Spleen (tissue), 11 donors: ENCODE data around the gene RFLNA. TPM values are rescaled to one million over a fixed set of nuclear protein-coding genes. Genes with fewer than 3 reads are reported as not detected.

ENCODE experiments used
- DNase-seq: peaks from one replicate; pipeline ENCODE4 v3.0.0-alpha.2; 2020
- H3K27ac ChIP-seq, 8 donors: fragments of 200-600 bp; sonication (generic) in 7 of 8; 1 replicate in 4 of 8; 2 replicates in 4 of 8; pipeline versions ENCODE4 v1.5.0 to v1.8.0; 2016 to 2021; ENCODE audit warnings: inconsistent platforms in 4 of 8, mild to moderate bottlenecking in 4 of 8, moderate library complexity in 1 of 8
- H3K27me3 ChIP-seq, 7 donors: fragments of 200-600 bp; sonication (generic) in 6 of 7; replicated peaks in 1 of 7; 1 replicate in 4 of 7; 2 replicates in 3 of 7; pipeline versions ENCODE4 v1.5.0 to v1.8.0; 2016 to 2021; ENCODE audit warnings: inconsistent platforms in 3 of 7, mild to moderate bottlenecking in 1 of 7
- H3K36me3 ChIP-seq, 6 donors: fragments of 200-600 bp; sonication (generic) in 5 of 6; 1 replicate in 4 of 6; 2 replicates in 2 of 6; pipeline versions ENCODE4 v1.5.0 to v1.8.0; 2016 to 2021; ENCODE audit warnings: inconsistent platforms in 2 of 6
- H3K4me1 ChIP-seq, 6 donors: fragments of 200-600 bp; sonication (generic) in 5 of 6; 1 replicate in 3 of 6; 2 replicates in 3 of 6; pipeline versions ENCODE4 v1.5.0 to v1.8.0; 2016 to 2021; ENCODE audit warnings: inconsistent platforms in 3 of 6
- H3K4me3 ChIP-seq, 8 donors: fragments of 200-600 bp; sonication (generic) in 7 of 8; 1 replicate in 4 of 8; 2 replicates in 4 of 8; pipeline versions ENCODE4 v1.5.0 to v1.8.0; 2016 to 2021; ENCODE audit warnings: inconsistent platforms in 4 of 8, mild to moderate bottlenecking in 4 of 8, moderate library complexity in 2 of 8
- H3K9me3 ChIP-seq, 8 donors: fragments of 200-600 bp; sonication (generic) in 7 of 8; 1 replicate in 4 of 8; 2 replicates in 4 of 8; pipeline versions ENCODE4 v1.5.0 to v1.8.0; 2016 to 2021; ENCODE audit warnings: inconsistent platforms in 4 of 8
- CTCF ChIP-seq, 11 experiments: fragments of 200-600 bp in 7 of 11; fragments of 450-650 bp in 4 of 11; sonication (generic) in 4 of 11; IDR thresholded peaks in 8 of 11; conservative IDR thresholded peaks in 3 of 11; 1 replicate in 7 of 11; 2 replicates in 4 of 11; pipeline versions ENCODE4 v1.4.0 to v1.8.0; 2016 to 2021; ENCODE audit warnings: antibody characterized with exemption in 11 of 11, inconsistent platforms in 4 of 11, mild to moderate bottlenecking in 1 of 11
- POLR2A ChIP-seq, 3 donors: fragments of 450-650 bp; IDR thresholded peaks; one replicate each; pipeline ENCODE4 v1.5.1; 2017; ENCODE audit warnings: antibody characterized with exemption in 3 of 3, mild to moderate bottlenecking in 1 of 3
- POLR2AphosphoS5 ChIP-seq, 3 donors: sonication (generic); formaldehyde crosslinking; IDR thresholded peaks; one replicate each; pipeline ENCODE4 v1.5.1; 2017; ENCODE audit warnings: antibody characterized with exemption in 3 of 3
- WGBS, 5 donors: extraction: QIAGEN DNeasy Blood & Tissue Kit in 3 of 5; methylation state at CpG; one replicate each; pipeline versions ENCODE4 v1.1.5 to v1.1.7; 2013 to 2018; 5-methylcytosine and 5-hydroxymethylcytosine counted together
- intact Hi-C: fragments of 100-400 bp; cut with DNase I; formaldehyde crosslinking; loops from one replicate; pipeline ENCODE4 v1.15.0; 2023; ENCODE audit warnings: low total_unique reads
- polyA plus RNA-seq, 3 donors: library from polyadenylated mRNA; stranded (reverse); fragments of 200-250 nt; gene quantifications; one replicate each; pipeline ENCODE4 v1.2.1, GENCODE V29; 2013
- total RNA-seq, 7 donors: library from RNA; depleted of rRNA in 3 of 7; stranded (reverse); fragments of >200 nt in 3 of 7; fragmentation: NEBNext Ultra II Directional in 4 of 7; extraction: Animal tissue kit (Norgen Biotek cat#: 25700) in 4 of 7; gene quantifications; one replicate each; pipeline versions ENCODE4 v1.1.0 to v1.2.1, GENCODE V29; 2016 to 2021
- donor health status: healthy with polysubstance abuse.
- donor health status: DM: no; HTN: no; CAD: no; lungs with moderate emphysema.
- donor health status: DM: no; HTN: no; CAD: no.
- donor health status: Bipolar disorder and iron deficiency.
- donor health status: healthy.
- donor health status: DM: no; HTN: no; CAD: no.
- donor health status: DM: yes; HTN: yes; CAD: no.

RFLNA gene
- total and polyA plus RNA-seq, 10 donors = 0.04 to 0.35 (median 0.21) TPM; not detected in 6

- TF ChIP-seq CTCF (IDR thresholded peaks at IDR 0.05 in 8 of 11, conservative IDR thresholded peaks at IDR 0.05 in 3 of 11) (no peak), POLR2AphosphoS5 (IDR thresholded peaks at IDR 0.05) (peak in 1 of 3 donors; percentile 21)
- Histone ChIP-seq H3K9me3 (no peaks in the 10 kb centered on the region), H3K4me3 (no peak overlapping the region), H3K27ac (no peak overlapping the region), H3K36me3 (peaks cover 10 to 95% (median 86%) of the 10 kb centered on the region in 6 donors), H3K27me3 (no peaks in the 10 kb centered on the region), H3K4me1 (no peaks in the 10 kb centered on the region)
- intact Hi-C loops = no loop called here
- DNase-seq = no peak
- 81 to 93% (median 89%) methylated on average over 14 of the region's 14 CpGs for WGBS, 5 donors
Measured at GRCh38 chr12:124337622-124338021, 42.7 kb downstream of the RFLNA start.

GRCh38 chr12:124338448-124338847 lies 43.6 kb downstream of the RFLNA start:
- intact Hi-C loops = no loop called here

GRCh38 chr12:124338876-124339603 lies 44.1 kb downstream of the RFLNA start:
- Histone ChIP-seq H3K27ac (no peak overlapping the region), H3K27me3 (no peaks in the 10 kb centered on the region), H3K36me3 (peaks cover 14 to 95% (median 86%) of the 10 kb centered on the region in 6 donors), H3K4me1 (no peaks in the 10 kb centered on the region), H3K9me3 (no peaks in the 10 kb centered on the region), H3K4me3 (no peak overlapping the region)
- TF ChIP-seq POLR2AphosphoS5 (IDR thresholded peaks at IDR 0.05) (no peak), POLR2A (IDR thresholded peaks at IDR 0.05) (no peak), CTCF (IDR thresholded peaks at IDR 0.05 in 8 of 11, conservative IDR thresholded peaks at IDR 0.05 in 3 of 11) (no peak)
- intact Hi-C loops = no loop called here
- DNase-seq = no peak
- WGBS, 5 donors = 88 to 94% (median 90%) methylated on average over 3 of the region's 3 CpGs

More at GRCh38 chr12:124338448-124338847, 43.6 kb downstream of the RFLNA start:
- Histone ChIP-seq H3K4me3 (no peak overlapping the region), H3K9me3 (no peaks in the 10 kb centered on the region), H3K27me3 (no peaks in the 10 kb centered on the region), H3K36me3 (peaks cover 14 to 95% (median 86%) of the 10 kb centered on the region in 6 donors), H3K27ac (no peak overlapping the region), H3K4me1 (no peaks in the 10 kb centered on the region)
- DNase-seq = no peak
- WGBS, 5 donors = 90 to 97% (median 94%) methylated on average over 5 to 6 of the region's 6 CpGs
- TF ChIP-seq POLR2A (IDR thresholded peaks at IDR 0.05) (no peak), CTCF (IDR thresholded peaks at IDR 0.05 in 8 of 11, conservative IDR thresholded peaks at IDR 0.05 in 3 of 11) (no peak), POLR2AphosphoS5 (IDR thresholded peaks at IDR 0.05) (no peak)

GRCh38 chr12:124340080-124340900 lies 45.4 kb downstream of the RFLNA start:
- DNase-seq = no peak

More at GRCh38 chr12:124340080-124340900, 45.4 kb downstream of the RFLNA start:
- H3K27ac ChIP-seq = no peak overlapping the region
- intact Hi-C loops = loop anchor here (10.0 kb wide), 1 partner anchor 425 kb away; no protein-coding TSS in a partner anchor
- H3K27me3 ChIP-seq = no peaks in the 10 kb centered on the region
- TF ChIP-seq POLR2AphosphoS5 (IDR thresholded peaks at IDR 0.05) (peak in 1 of 3 donors; percentile 53), CTCF (IDR thresholded peaks at IDR 0.05 in 8 of 11, conservative IDR thresholded peaks at IDR 0.05 in 3 of 11) (no peak)
- 94 to 96% (median 95%) methylated on average over 31 to 42 of the region's 42 CpGs for WGBS, 5 donors
- H3K9me3 ChIP-seq = no peaks in the 10 kb centered on the region
- H3K4me1 ChIP-seq = no peaks in the 10 kb centered on the region
- peaks cover 10 to 95% (median 86%) of the 10 kb centered on the region in 6 donors for H3K36me3 ChIP-seq
- no peak overlapping the region for H3K4me3 ChIP-seq
